Transverse colon (tissue), 3 donors: ENCODE measurements around the gene RNLS.

Source experiments
- CTCF ChIP-seq, 5 experiments: fragments of 200-600 bp in 3 of 5; fragments of 450-650 bp in 2 of 5; sonication (generic) in 3 of 5; IDR thresholded peaks; 1 replicate in 2 of 5; 2 replicates in 3 of 5; pipeline ENCODE4 v1.5.1; 2016 to 2017; ENCODE audit warnings: antibody characterized with exemption in 5 of 5, inconsistent platforms in 3 of 5, mild to moderate bottlenecking in 2 of 5, moderate library complexity in 1 of 5
- EP300 ChIP-seq: sonication (generic); formaldehyde crosslinking; IDR thresholded peaks from one replicate; pipeline ENCODE4 v1.6.1; 2017; ENCODE audit warnings: antibody characterized with exemption, low read depth
- POLR2A ChIP-seq: fragments of 450-650 bp; IDR thresholded peaks from one replicate; pipeline ENCODE4 v1.6.1; 2016; ENCODE audit warnings: antibody characterized with exemption, mild to moderate bottlenecking, moderate library complexity

GRCh38 chr10:88598055-88598454 lies 14.9 kb upstream of the RNLS start:
- no peak for TF ChIP-seq CTCF (IDR thresholded peaks at IDR 0.05)
- no peak for TF ChIP-seq EP300
- TF ChIP-seq POLR2A = no peak
